Breast epithelium (tissue), 4 donors: ENCODE measurements around the gene E2F2. TPM values are rescaled to one million over a fixed set of nuclear protein-coding genes. Genes with fewer than 3 reads are reported as not detected.

Experiments
- DNase-seq, 2 donors: peaks; one replicate each; pipeline ENCODE4 v3.0.0-alpha.2; 2019; ENCODE audit warnings: low spot score in 2 of 2
- H3K27ac ChIP-seq, 2 donors: fragments of 200-600 bp; sonication (generic) in 1 of 2; one replicate each; pipeline ENCODE4 v1.5.1; 2016 to 2019; ENCODE audit warnings: mild to moderate bottlenecking in 1 of 2
- H3K27me3 ChIP-seq, 2 donors: fragments of 200-600 bp; sonication (generic) in 1 of 2; one replicate each; pipeline versions ENCODE4 v1.5.1 to v1.6.0; 2017 to 2019; ENCODE audit warnings: control low read depth in 1 of 2, mild to moderate bottlenecking in 1 of 2
- H3K36me3 ChIP-seq: fragments of 200-600 bp; one replicate; pipeline ENCODE4 v1.5.1; 2019
- H3K4me1 ChIP-seq, 2 donors: fragments of 200-600 bp; sonication (generic); one replicate each; pipeline ENCODE4 v1.5.1; 2016 to 2019; ENCODE audit warnings: control low read depth in 1 of 2
- H3K4me3 ChIP-seq, 3 donors: fragments of 200-600 bp; sonication (generic); 1 replicate in 2 of 3; 2 replicates in 1 of 3; pipeline ENCODE4 v1.5.1; 2016 to 2019; ENCODE audit warnings: mild to moderate bottlenecking in 3 of 3, moderate library complexity in 2 of 3
- H3K9me3 ChIP-seq, 2 donors: fragments of 200-600 bp; sonication (generic) in 1 of 2; one replicate each; pipeline ENCODE4 v1.5.1; 2016 to 2019; ENCODE audit warnings: control low read depth in 1 of 2
- CTCF ChIP-seq, 3 donors: fragments of 450-650 bp; IDR thresholded peaks; one replicate each; pipeline ENCODE4 v1.5.1; 2016 to 2017; ENCODE audit warnings: antibody characterized with exemption in 3 of 3, mild to moderate bottlenecking in 3 of 3, moderate library complexity in 3 of 3
- POLR2A ChIP-seq: fragments of 450-650 bp; IDR thresholded peaks from one replicate; pipeline ENCODE4 v1.6.1; 2016; ENCODE audit warnings: antibody characterized with exemption, mild to moderate bottlenecking, moderate library complexity
- POLR2AphosphoS5 ChIP-seq, 3 donors: sonication (generic); formaldehyde crosslinking; IDR thresholded peaks; one replicate each; pipeline ENCODE4 v1.6.1; 2017; ENCODE audit warnings: antibody characterized with exemption in 3 of 3
- intact Hi-C: fragments of 100-400 bp; cut with DNase I; formaldehyde crosslinking; loops from one replicate; pipeline ENCODE4 v1.15.1; 2023; ENCODE audit warnings: low total_unique reads
- total RNA-seq, 3 donors: library from RNA; depleted of rRNA; stranded (reverse); fragments of >200 nt; gene quantifications; one replicate each; pipeline ENCODE4 v1.1.0, GENCODE V29; 2016

E2F2 gene, protein sequence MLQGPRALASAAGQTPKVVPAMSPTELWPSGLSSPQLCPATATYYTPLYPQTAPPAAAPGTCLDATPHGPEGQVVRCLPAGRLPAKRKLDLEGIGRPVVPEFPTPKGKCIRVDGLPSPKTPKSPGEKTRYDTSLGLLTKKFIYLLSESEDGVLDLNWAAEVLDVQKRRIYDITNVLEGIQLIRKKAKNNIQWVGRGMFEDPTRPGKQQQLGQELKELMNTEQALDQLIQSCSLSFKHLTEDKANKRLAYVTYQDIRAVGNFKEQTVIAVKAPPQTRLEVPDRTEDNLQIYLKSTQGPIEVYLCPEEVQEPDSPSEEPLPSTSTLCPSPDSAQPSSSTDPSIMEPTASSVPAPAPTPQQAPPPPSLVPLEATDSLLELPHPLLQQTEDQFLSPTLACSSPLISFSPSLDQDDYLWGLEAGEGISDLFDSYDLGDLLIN
- under 1 TPM; under 0.01 to 0.73 (median 0.33) TPM for total RNA-seq

GRCh38 chr1:23530747-23531561 lies at the start of gene E2F2:
Gene E2F2, minus strand, starts transcription at chr1:23531233. Its CDS starts 440 bp downstream, at chr1:23530793.
- peak; percentile 78 to 79 for DNase-seq
- Histone ChIP-seq H3K4me1 (peaks cover 16 to 20% of the 10 kb centered on the region in 2 donors), H3K4me3 (peak within 1 kb of the TSS; percentile 41 to 65 (median 58)), H3K27ac (peak within 1 kb of the TSS; percentile 40 to 61), H3K9me3 (no peaks in the 10 kb centered on the region), H3K27me3 (no peaks in the 10 kb centered on the region), H3K36me3 (no peaks in the 10 kb centered on the region)
- TF ChIP-seq POLR2AphosphoS5 (IDR thresholded peaks at IDR 0.05) (peak in 2 of 3 donors; percentile 50 to 60), POLR2A (no peak)
- intact Hi-C loops = no loop called here

- no peak for TF ChIP-seq CTCF (IDR thresholded peaks at IDR 0.05)
- no peak for TF ChIP-seq POLR2AphosphoS5 (IDR thresholded peaks at IDR 0.05)
- intact Hi-C loops = no loop called here
- H3K36me3 ChIP-seq = no peaks in the 10 kb centered on the region
- no peaks in the 10 kb centered on the region for H3K9me3 ChIP-seq
- peaks cover 0 to 5% of the 10 kb centered on the region in 2 donors for H3K4me1 ChIP-seq
- H3K4me3 ChIP-seq = no peak overlapping the region
- DNase-seq = no peak
- peak overlapping the region in 1 of 2 donors; percentile 25 for H3K27ac ChIP-seq
- no peaks in the 10 kb centered on the region for H3K27me3 ChIP-seq
Observed at GRCh38 chr1:23578997-23579363, 47.9 kb upstream of the E2F2 start.

- H3K27ac ChIP-seq = peak overlapping the region in 1 of 2 donors; percentile 86
- TF ChIP-seq POLR2A (no peak), POLR2AphosphoS5 (IDR thresholded peaks at IDR 0.05) (peak in 1 of 3 donors; percentile 30)
- intact Hi-C loops = no loop called here
- peaks cover 0 to 5% of the 10 kb centered on the region in 2 donors for H3K4me1 ChIP-seq
- no peaks in the 10 kb centered on the region for H3K36me3 ChIP-seq
- no peak for DNase-seq
- H3K9me3 ChIP-seq = no peaks in the 10 kb centered on the region
- no peak overlapping the region for H3K4me3 ChIP-seq
- H3K27me3 ChIP-seq = no peaks in the 10 kb centered on the region
Observed at GRCh38 chr1:23578311-23578996, 47.4 kb upstream of the E2F2 start.

DNA sequence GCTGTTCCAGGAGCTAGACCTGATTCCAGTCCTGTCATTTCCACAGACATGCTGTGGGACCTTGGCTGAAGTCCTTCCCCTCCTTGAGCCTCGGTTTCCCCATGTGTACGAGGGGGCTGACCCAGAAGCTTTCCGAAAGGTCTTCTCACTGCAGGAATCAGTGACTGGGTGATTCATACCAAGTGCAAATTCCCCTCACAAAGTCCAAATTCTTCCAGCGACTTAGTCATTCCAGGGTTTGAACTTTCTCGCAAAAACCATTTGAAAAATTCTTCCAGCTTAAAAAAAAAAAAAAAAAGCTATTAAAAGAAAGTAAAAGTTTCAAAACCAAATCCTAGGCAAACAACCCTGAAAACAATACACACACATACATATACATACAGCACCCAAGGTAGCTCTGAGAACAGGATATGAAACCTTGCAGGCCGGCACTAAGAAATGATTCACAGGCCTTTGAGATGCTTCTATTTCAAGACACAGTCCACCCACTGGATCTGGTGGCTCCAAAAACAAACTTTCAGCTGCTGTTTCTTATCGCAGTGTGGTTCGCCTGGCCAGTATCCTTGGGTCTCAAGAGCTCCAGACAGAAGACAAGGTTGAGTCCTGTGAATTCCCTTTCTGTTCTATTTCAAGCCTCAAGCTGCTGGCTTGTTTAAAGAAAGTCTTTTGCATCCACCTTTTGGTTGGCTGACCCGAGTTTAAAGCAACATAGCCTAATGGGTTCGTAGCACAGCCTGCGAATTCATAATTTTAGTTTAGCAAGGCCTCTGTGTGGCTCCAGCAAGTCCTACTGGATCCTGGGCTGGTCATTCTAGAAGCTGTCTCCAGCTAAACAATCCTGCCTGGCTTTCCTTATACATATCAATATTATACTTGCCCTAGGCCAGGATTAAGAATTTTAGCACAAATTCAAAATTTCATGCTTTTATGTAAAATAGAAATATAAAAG lies 46.3 kb upstream of the E2F2 start:
- TF ChIP-seq POLR2A (no peak), POLR2AphosphoS5 (IDR thresholded peaks at IDR 0.05) (no peak), CTCF (IDR thresholded peaks at IDR 0.05) (no peak)
- Histone ChIP-seq H3K9me3 (no peaks in the 10 kb centered on the region), H3K4me3 (peak overlapping the region in 1 of 3 donors; percentile 22), H3K36me3 (no peaks in the 10 kb centered on the region), H3K4me1 (peaks cover 0 to 5% of the 10 kb centered on the region in 2 donors), H3K27me3 (no peaks in the 10 kb centered on the region), H3K27ac (peak overlapping the region; percentile 33 to 86)
- DNase-seq = no peak
- intact Hi-C loops = no loop called here

- no peaks in the 10 kb centered on the region for H3K27me3 ChIP-seq
- peak overlapping the region; percentile 33 to 86 for H3K27ac ChIP-seq
- intact Hi-C loops = no loop called here
- H3K36me3 ChIP-seq = no peaks in the 10 kb centered on the region
- H3K4me3 ChIP-seq = no peak overlapping the region
- no peak for TF ChIP-seq POLR2A
- TF ChIP-seq CTCF (IDR thresholded peaks at IDR 0.05) = no peak
- no peak for TF ChIP-seq POLR2AphosphoS5 (IDR thresholded peaks at IDR 0.05)
- no peak for DNase-seq
- H3K9me3 ChIP-seq = no peaks in the 10 kb centered on the region
- H3K4me1 ChIP-seq = peaks cover 0 to 5% of the 10 kb centered on the region in 2 donors
Observed at GRCh38 chr1:23576338-23577055, 45.5 kb upstream of the E2F2 start.
